WERI-Rb-1 (cell line): ENCODE data around the gene PPEF1.
A peak's percentile ranks its signal among the peaks of the same experiment; 100 is the strongest.

ENCODE experiments used
- DNase-seq: peaks from one replicate; pipeline ENCODE4 v3.0.0-alpha.2; 2020
- H3K27ac ChIP-seq: fragments of 250-450 bp; sonication (Bioruptor Pico); 2 replicates; pipeline ENCODE4 v1.5.1; 2020; ENCODE audit warnings: mild to moderate bottlenecking, moderate library complexity
- H3K27me3 ChIP-seq: fragments of 250-450 bp; sonication (Bioruptor Pico); 2 replicates; pipeline ENCODE4 v1.5.1; 2021; ENCODE audit warnings: mild to moderate bottlenecking, low read depth, moderate library complexity; ENCODE audit not compliant: insufficient read depth, severe bottlenecking
- H3K36me3 ChIP-seq: fragments of 250-450 bp; sonication (Bioruptor Pico); 2 replicates; pipeline ENCODE4 v1.5.1; 2020; ENCODE audit warnings: mild to moderate bottlenecking, moderate library complexity
- H3K4me3 ChIP-seq: 2 replicates; pipeline ENCODE4 v1.5.1; 2011; ENCODE audit warnings: low read depth, mild to moderate bottlenecking, control low read depth, low read length
- H3K9me3 ChIP-seq: fragments of 250-450 bp; sonication (Bioruptor Pico); 2 replicates; pipeline ENCODE4 v1.5.1; 2021; ENCODE audit warnings: mild to moderate bottlenecking, moderate library complexity; ENCODE audit not compliant: severe bottlenecking
- TF ChIP-seq, protein P1 (sequence below): IDR thresholded peaks from 2 replicates; pipeline ENCODE4 v1.5.1; 2011; ENCODE audit warnings: low read depth, mild to moderate bottlenecking, control low read depth, inconsistent platforms, low read length

Gene PPEF1

DNA sequence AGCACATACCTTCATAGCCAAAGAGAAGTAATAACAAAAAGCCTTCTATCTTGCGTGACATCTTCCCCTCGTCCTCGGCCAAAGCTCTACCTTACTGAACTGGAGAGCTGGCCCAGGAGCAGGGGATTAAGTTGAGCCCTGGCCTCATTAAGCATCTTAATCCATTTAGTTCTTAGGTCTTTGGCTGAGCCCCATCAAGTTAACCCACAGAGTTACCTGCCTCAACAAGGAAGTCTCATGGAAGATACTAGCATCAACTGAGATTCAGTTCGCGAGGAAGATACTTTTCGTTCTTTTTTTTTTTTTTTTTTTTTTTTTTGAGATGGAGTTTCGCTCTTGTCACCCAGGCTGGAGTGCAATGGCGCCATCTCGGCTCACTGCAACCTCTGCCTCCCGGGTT, 35.4 kb upstream of the PPEF1 start, which contains the start of gene RS1:
TSS of gene RS1 (minus strand) at position 101 of the 400 bp plus-strand sequence. CDS start at position 61, 40 bp downstream.
- Histone ChIP-seq H3K4me3 (peak within 1 kb of the TSS; percentile 62), H3K27ac (peak within 1 kb of the TSS; percentile 94), H3K27me3 (no peaks in the 10 kb centered on the region), H3K36me3 (peaks cover 15% of the 10 kb centered on the region; the same call in 1 of the 2 replicates), H3K9me3 (no peaks in the 10 kb centered on the region)
- peak; percentile 87 for DNase-seq
- TF ChIP-seq, protein P1, sequence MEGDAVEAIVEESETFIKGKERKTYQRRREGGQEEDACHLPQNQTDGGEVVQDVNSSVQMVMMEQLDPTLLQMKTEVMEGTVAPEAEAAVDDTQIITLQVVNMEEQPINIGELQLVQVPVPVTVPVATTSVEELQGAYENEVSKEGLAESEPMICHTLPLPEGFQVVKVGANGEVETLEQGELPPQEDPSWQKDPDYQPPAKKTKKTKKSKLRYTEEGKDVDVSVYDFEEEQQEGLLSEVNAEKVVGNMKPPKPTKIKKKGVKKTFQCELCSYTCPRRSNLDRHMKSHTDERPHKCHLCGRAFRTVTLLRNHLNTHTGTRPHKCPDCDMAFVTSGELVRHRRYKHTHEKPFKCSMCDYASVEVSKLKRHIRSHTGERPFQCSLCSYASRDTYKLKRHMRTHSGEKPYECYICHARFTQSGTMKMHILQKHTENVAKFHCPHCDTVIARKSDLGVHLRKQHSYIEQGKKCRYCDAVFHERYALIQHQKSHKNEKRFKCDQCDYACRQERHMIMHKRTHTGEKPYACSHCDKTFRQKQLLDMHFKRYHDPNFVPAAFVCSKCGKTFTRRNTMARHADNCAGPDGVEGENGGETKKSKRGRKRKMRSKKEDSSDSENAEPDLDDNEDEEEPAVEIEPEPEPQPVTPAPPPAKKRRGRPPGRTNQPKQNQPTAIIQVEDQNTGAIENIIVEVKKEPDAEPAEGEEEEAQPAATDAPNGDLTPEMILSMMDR, result no peak

DNA sequence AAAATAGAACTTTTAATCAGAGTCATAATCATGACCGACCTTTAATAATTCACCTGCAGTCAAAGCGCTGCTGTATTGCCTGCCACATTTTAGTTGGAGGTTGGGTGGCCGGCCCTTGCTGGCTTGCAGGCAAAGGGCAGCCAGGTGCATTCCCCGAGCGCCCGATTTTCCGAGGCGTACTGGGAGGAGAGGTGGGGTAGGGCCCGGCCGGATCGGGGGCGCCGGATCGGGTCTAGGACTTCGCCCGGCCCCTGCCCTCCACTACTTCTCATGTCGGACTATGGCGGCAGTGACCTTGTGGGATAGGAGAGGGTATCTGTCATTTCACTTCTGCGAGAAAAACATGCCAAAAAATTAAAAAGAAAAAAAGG, 33.0 kb upstream of the PPEF1 start:
- Histone ChIP-seq H3K9me3 (peaks cover 3% of the 10 kb centered on the region), H3K4me3 (no peak overlapping the region), H3K36me3 (peaks cover 4% of the 10 kb centered on the region; the same call in 1 of the 2 replicates), H3K27me3 (no peaks in the 10 kb centered on the region), H3K27ac (peak overlapping the region; percentile 46; the same call in 1 of the 2 replicates)
- no peak for DNase-seq
- TF ChIP-seq, protein P1, result no peak

- Histone ChIP-seq H3K27ac (no peak overlapping the region; the same call in 1 of the 2 replicates), H3K9me3 (peaks cover 3% of the 10 kb centered on the region)
Observed at GRCh38 chrX:18674788-18675735, 32.4 kb upstream of the PPEF1 start.

GRCh38 chrX:18676050-18676449, 31.4 kb upstream of the PPEF1 start:
- no peak overlapping the region for H3K4me3 ChIP-seq
- DNase-seq, result no peak
- no peaks in the 10 kb centered on the region for H3K36me3 ChIP-seq
- H3K9me3 ChIP-seq, result peaks cover 3% of the 10 kb centered on the region
- TF ChIP-seq, protein P1, result no peak
- H3K27ac ChIP-seq, result no peak overlapping the region
- no peaks in the 10 kb centered on the region for H3K27me3 ChIP-seq

More at GRCh38 chrX:18674788-18675735, 32.4 kb upstream of the PPEF1 start:
- TF ChIP-seq, protein P1, result no peak
- no peak for DNase-seq
- Histone ChIP-seq H3K36me3 (no peaks in the 10 kb centered on the region), H3K27me3 (no peaks in the 10 kb centered on the region), H3K4me3 (no peak overlapping the region)

DNA sequence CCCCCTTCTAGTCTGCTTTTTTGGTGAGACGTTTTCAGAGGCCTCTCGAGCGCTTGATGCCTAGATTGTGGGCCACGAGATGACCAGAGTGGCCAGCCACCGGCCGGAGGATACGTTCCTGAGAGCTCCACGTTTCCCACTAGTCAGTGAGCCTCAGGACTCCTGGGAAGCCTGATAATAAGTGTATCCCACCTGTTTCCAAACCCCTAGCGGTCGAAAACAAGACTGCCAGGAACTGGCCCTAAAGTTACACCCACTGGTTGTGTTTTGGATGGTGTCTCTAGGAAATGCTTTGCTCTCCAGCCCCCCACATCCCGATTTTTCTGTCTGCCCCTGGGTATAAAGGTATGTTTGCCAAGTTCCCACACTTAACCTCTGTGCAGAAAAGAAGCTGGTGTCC, 31.0 kb upstream of the PPEF1 start:
- DNase-seq, result no peak
- peaks cover 3% of the 10 kb centered on the region for H3K9me3 ChIP-seq
- H3K27ac ChIP-seq, result no peak overlapping the region
- H3K27me3 ChIP-seq, result no peaks in the 10 kb centered on the region
- TF ChIP-seq, protein P1, result no peak
- H3K4me3 ChIP-seq, result no peak overlapping the region
- H3K36me3 ChIP-seq, result no peaks in the 10 kb centered on the region
